ENCODE measurements around the gene STK4. TPM values are rescaled to one million over a fixed set of nuclear protein-coding genes. Genes with fewer than 3 reads are reported as not detected.

STK4 gene
- total RNA-seq, 1 donor from 2014 or later = 9.3 TPM

DNA sequence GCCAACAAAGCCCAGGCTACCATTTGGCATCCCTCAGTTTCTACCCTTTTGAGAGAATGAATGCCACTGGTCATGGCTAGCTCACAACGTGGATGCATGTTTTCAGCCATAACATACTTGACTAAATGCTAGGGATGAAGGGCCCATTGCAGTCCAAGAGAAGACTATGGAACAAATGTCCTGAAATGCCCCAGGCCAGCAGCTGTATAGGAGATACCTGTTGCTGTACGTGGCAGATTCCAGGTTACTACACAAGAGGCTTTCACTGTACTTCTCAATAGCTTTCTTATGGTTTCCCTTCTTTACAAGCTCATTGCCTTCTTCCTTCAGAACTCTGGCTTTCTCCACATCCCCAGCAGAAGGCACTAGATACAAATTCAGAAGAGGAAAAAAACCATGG is 17.8 kb upstream of the STK4 start:
- intact Hi-C loops (cut with micrococcal nuclease) = no loop called here
- DNase-seq (no peak), ATAC-seq (no peak)

DNA sequence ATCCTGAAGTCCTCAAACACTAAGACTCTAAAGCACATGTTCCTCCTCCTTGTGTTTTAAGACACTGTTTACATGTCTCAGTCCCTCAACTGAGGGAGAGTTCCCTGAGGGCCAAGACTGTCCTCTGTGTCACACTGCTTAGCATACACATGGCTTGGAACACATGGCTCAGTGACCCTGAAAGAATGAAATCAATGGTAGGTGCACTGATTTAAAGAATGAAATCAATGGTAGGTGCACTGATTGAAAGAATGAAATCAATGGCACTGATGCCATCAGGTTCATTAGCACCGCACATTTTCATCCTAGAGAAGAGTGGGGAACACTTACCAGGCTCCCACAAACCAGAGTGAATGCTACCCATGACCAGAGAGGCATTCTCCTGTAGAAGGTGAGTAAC is 15.9 kb upstream of the STK4 start:
- intact Hi-C loops (cut with micrococcal nuclease) = no loop called here
- DNase-seq = no peak
- ATAC-seq = no peak

DNA sequence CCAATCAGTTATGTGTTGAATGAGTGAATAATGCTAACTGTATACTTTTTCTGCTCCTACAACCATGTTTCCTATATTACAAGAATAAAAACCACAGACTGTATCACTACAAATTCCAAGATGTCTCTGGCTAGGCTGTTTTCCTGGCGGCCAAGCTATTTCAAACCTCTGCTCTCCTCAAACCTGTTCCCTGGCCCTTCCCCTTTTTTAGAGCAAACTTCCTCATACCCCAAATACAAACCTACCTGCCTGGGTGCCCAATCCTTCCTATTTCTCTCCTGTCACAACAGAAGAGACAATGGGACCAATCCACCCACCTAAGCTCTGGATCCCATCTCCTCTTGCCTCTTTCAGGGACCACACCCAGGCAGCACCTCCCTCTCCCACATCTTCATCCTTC is 13.6 kb upstream of the STK4 start:
- ATAC-seq (no peak), DNase-seq (no peak)
- intact Hi-C loops (cut with micrococcal nuclease) = no loop called here

DNA sequence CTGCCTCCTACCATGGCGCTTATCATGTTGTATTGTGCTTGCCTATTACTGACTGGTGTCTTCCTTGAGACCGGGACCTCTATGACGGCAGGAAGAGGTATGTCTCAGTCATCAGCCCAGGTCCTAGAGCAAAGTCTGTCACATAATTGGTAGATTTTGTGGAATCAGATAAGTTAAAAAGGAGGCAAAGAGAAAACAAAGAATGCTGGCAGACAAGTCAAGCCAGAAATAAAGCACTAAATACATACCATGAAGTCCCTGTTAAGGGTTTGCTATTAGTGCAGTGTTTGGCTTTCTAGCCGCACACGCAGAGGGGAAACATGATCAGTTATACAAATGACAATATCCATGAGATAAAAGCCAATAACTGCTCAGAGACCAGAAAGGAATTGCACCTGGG is 12.1 kb upstream of the STK4 start:
- DNase-seq (no peak), ATAC-seq (no peak)
- intact Hi-C loops (cut with micrococcal nuclease) = no loop called here

DNA sequence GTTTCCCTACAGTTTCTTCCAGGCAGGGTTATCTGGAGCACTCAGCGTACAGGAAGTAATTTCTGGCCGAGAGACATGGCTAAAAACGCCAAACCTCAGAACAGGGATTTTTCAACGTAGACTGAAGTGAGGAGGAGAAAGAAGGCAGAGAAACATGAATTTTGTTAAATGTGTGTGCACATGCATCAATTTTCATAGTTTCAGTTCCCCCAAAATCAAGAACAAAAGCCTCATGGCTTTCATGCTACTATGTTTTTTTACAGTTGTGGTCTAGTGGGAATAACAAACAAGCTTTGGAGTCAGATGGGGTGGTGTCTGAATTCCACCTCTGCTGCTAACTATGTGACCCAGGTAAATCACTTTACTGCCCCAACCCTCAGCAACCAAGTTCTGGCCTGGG is 11.0 kb upstream of the STK4 start:
- intact Hi-C loops (cut with micrococcal nuclease) = no loop called here
- DNase-seq (no peak), ATAC-seq (no peak)

DNA sequence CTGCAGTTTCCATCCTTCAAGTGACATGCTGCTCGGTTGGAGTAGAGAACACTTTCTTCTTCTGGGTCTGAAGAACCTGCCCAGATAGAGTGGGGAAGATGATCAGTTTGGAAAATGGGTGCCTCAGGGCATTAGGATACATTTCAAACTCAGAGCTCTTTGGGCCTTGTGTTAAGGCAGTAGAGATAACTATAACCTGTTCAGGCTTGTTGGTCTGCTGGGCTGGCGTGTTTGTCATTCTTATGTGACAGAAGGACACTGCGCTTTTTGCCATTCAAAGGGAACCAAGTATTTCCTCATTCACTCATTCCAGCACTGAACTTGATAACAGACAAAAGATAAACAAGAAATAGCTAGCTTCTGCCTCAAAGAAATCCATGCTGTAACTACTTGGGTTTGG is 9.9 kb upstream of the STK4 start:
- intact Hi-C loops (cut with micrococcal nuclease) = no loop called here
- ATAC-seq (no peak), DNase-seq (no peak)

DNA sequence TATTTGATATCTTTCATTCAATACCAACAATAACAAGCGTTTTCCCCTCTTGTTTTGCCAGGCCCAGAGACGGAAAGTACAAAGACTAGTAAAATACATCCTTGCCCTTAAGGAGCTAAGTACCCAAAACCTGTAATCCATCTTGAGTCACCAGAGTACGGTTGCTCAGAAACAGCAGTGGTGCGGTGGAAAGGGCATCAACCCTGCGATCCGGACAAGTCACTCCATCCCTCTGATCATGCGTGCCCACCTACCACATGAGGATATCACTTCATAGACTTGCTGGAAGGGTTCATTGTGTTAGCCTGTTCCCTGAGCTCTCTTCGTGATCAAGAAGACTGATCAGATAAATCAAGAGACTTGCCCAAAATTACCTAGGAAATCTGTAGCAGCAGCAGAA is 8.0 kb upstream of the STK4 start:
- intact Hi-C loops (cut with micrococcal nuclease) = no loop called here
- ATAC-seq (no peak), DNase-seq (no peak)

DNA sequence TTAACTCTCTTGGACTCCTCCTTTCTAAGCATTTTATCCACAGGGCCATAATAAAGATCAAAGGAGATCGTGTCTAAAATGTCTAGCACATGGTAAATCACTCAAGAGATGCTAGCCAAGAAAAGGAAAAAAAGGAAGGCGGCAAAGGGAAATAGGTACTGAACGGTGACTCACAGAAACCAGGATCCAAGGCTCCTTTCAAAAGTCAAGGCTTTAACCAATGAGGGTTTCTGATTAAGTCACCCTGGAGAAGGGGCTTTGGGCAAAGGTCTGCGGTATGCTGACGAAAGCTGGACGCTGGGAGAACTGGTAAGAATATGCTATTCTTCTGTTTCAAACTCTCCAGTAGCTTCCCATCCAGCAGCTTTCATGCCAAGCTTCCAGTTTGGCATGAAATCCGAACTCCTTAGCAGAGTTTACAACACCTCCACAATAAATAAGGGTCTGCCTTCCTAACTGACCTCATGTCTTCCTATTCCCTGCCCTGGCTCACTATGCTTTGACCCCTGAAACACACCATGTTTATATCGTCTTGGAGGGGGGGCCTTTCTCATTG is 7.2 kb upstream of the STK4 start:
- ATAC-seq = no peak
- no peak for DNase-seq
- intact Hi-C loops (cut with micrococcal nuclease) = no loop called here

DNA sequence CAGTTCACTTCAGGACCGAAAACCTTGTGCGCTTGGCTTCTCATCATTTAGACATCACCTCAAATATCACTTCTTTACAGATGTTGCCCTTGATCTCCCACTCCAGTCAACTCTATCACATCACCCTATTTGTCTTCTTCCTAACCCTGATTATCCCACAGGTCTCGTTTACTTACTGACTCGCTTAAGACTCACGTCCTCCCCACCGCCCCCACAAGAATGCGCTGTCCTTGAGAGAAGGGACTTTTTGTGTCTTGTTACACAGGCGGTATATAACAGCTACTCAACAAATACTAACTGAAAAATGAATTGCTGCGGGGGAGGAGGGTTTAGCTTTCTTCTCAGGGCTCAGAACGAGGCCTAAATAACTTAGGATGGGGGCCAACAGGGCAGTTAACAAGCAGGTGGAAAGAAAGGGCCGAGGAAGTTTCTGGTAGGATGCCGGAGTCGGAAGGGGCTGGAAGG is 6.6 kb upstream of the STK4 start:
- intact Hi-C loops (cut with micrococcal nuclease) = no loop called here
- DNase-seq (no peak), ATAC-seq (peak; percentile 38)

DNA sequence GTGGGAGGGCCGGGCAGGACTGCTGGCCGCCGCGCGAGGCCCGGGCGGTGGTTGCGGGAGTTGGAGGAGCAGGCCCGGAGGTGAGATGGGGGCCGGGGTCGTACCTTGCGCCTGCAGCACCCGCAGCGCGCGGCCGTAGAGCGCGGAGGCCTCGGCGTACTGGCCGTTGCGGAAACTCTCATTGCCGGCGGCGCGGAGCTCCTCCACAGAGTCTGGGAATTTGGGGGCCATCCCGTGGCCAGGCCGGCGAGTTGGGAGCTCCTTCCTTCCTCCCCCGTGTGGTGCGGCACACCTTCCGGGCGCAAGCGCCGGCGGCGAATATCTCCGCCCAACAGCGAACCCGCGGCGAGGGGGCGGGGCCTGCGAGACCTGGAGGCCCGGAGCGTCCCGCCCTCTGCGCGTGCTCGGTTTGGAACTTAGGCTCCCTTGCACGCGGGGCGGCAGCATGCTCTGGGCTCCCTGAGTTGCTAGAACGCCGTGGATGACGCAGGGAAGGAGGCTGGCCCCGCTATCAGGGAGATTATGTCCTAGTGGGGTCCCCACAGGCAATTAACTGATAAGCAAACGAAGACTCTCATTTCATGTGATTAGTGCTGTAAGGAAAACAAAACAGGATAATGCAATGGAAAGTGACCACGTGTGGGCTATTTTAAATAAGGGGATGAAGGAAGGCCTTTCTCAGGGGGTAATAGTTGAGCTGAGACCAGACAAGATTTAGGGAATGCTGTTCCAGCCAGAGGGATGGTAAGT is 6.0 kb upstream of the STK4 start, which contains the start of gene TOMM34:
Gene TOMM34, minus strand, starts transcription at position 295 of the 750 bp plus-strand sequence. Its CDS starts 64 bp downstream, at position 231.
- intact Hi-C loops (cut with micrococcal nuclease) = no loop called here
- DNase-seq = peak; percentile 99
- peak; percentile 99 for ATAC-seq

DNA sequence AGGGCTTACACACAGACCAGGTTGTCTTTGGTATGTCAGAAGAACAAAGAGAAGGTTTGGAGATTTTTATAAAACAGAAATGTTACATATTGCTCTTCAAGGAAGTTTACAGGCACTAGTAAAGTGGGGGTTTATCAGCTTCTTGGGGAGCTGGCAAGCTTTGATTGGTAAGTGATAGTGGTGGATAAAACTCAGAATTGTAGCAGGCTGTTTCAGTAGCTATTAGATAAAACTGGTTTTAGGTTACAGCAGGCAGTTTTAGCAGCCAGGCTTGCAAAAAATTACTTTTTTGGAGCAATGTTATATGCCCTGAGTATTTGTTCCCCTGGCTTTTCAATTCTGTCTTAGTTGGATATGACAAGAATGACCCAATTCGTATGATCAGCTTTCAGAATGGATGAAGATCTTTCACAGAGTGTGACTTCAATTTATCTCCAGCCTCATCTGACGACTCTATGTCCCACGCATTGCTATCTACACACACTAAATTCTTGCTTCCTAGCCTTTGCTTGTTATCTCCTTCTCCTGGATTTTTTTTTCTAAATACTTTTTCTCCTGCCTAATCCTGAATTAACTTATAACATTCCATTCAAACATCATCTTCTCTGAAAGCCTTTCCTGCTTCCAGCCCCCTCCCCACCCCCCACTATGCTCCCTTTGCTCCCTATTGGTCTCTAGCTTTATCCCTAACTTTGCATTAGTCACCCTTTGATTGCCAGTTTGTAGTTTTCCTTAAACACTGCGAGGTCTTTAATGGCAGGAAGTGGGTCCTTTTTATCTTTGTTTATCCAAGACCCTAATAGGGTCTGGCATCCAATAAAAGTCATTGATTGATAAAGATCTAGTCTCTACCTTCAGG is 5.1 kb upstream of the STK4 start:
- intact Hi-C loops (cut with micrococcal nuclease) = no loop called here
- DNase-seq (no peak), ATAC-seq (no peak)

DNA sequence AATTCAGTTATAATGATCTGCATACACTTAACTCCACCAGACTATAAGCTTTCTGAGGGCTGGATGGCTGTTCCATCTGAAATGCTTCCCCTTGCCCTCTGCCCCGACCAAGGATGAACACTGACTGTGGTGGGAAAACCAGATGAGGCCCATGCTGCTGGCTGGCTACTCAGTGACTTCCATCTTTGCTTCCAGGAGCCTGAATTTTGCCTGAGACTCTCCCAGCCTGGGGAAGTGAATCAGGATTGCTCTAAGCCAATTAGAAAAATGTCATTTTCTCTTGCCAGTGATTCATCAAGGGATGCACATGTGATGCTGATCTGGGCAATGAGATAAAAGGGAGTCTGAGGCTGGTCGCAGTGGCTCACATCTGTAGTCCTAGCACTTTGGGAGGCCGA is 4.4 kb upstream of the STK4 start:
- ATAC-seq = no peak

DNA sequence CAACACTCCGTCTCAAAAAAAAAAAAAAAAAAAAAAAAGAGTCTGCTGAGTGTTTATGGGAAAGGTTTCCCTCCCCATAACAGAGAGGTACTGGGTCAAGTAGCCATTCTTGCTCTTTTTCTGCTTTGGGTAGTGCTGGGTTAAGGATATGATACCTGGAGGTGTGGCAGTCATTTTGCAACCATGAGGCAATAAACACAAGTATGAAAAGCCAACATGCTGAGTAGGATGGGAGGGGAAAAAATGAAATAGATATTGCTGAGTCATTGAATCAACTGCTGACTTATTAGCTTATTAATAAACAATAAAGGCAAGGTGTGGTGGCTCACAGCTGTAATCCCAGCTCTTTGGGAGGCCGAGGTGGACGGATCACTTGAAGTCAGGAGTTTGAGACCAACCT is 3.8 kb upstream of the STK4 start:
- ATAC-seq (no peak), DNase-seq (no peak)
- intact Hi-C loops (cut with micrococcal nuclease) = no loop called here

More for the DNA sequence above, 4.4 kb upstream of the STK4 start:
- DNase-seq = no peak
- intact Hi-C loops (cut with micrococcal nuclease) = no loop called here

DNA sequence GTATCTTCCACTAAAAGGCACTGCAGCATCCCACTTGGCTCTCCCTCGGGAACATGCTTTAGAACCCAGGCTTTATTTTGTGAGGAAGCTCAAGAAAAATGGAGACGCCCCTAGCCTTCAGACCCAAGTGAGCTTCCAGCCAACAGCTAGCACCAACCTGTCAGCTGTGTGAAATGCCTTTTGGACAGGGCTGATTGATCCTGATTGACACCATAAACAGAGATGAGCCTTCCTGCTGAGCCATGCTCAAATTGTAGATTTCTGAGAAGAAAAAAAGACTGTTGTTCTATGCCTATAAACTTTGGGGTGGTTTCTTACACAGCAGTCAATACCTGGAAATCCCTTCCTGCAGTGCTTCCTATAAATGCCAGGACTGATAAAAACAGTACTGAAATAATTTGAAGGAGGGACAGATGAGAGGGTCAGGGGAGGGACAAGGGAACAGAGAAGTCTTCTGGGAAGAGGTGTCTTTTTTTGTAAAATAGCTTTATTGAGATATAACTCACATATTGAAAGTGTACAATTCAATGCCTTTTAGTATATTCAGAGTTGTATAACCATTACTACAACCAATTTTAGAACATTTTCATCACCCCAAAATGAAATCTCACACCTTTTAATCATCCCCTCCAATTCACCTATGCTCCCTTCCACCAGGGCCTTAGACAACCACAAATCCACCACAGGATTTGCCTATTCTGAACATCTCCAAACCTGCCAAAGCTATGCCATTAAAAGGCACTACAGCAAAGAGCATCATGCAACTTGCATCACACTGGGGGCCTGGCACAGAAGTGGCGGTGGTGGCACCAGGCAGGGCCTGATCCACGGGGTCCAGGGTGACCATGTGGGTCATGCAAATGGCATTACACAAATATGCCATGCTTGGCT is 2.7 kb upstream of the STK4 start:
- intact Hi-C loops (cut with micrococcal nuclease) = no loop called here

DNA sequence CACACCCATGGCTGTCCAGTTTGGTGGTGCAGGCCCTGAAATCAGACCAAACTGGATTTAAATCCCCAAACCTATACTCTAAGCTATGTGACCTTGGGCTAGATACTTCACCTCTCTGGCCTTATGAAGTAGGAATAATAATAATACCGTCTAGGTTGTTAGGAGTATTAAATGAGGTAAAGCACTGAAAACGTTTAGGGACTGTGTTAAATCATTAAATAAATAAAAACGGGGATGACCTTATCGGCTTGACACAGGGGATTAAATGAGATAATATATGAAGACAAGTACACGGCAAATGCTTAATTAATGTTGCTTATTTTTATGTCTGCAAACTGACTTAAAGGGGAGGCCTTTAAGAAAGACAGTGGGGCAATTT is 672 bp upstream of the STK4 start:
- no peak for ATAC-seq
- DNase-seq = no peak
- intact Hi-C loops (cut with micrococcal nuclease) = no loop called here

More for the DNA sequence above, 2.7 kb upstream of the STK4 start:
- DNase-seq (no peak), ATAC-seq (no peak)

DNA sequence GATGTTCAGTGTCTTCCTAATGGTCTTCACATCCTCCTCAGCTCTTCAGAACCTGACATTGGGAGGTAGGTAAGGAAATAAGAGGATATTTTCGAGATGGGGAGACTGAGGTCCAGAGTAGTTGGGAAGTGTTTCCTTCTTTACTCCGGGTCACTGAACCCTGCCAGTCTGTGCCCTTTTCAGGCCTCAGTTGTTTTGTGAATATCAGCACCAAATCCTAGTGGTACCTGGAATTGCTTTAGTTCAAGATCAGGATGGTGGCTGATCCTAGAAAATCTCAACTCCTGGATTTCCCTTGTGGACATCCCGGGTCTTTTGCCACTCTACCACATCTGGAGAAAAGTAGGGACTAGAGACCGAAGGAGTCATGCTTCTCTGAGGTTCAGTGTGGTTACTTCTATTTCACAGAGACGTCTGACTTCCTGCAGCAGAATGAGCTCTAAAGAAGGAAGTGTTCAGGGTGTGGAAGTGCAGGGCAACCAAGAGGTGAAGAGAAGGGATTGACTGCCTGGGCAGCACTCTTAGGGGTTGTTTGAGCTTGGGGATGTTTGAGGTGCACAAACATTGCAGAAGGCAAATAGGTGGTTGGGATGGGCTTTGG is 995 bp downstream of the STK4 start:
- DNase-seq = no peak
- intact Hi-C loops (cut with micrococcal nuclease) = no loop called here
- peak; percentile 18 for ATAC-seq

DNA sequence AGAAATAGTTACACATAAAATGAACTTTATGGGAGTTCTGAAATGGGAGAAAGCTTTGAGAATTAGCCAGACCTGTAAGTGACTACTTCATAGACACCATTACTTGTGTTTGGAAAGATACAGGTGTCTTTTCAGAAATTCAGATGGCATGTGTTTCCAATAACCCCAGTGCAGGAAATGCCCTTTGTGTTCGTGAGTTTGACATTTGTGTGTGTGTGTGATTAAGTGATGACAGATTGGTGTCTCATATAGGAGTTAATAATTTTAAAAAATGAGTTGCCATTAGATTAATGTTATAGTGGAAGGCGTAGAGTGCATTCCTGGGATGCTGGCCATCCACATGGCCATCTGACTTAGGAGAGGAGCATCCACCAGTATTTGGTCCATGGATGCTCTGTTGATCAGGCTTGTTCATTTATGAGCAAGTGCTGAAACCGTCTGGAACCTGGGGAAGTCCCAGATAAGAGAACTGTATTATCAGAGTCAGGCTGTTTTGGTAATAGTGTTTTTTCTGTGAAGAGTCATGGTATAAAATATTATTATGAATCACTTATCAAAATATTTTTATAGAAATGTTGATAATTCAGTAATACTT is 3.1 kb downstream of the STK4 start:
- intact Hi-C loops (cut with micrococcal nuclease) = no loop called here
- ATAC-seq (no peak), DNase-seq (no peak)

DNA sequence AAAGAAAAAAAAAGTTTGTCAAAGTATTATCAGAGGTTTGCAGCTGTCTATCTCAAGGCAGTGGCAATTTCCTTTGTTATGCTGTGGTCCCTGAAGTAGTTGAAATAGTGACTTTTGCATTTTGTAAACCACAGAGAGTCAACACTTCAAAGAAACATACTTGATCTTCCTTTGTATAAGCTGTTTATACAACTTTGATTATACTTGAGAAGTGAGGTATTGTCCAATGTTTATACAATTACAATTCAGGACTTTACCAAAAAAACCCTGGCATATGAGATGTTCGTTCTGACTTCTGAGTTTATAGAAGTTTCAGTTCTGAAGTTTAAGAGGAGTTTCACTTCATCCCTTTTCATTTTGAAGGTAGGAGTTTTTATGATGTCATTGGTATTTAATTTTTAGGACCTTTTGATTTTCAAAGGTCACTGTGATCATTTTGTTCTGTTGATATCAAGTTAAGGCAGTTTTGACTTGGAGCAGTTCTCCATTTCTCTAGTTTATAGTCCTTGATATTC is 4.0 kb downstream of the STK4 start:
- DNase-seq = no peak
- ATAC-seq = no peak
- intact Hi-C loops (cut with micrococcal nuclease) = no loop called here

Data from left ventricle myocardium superior (tissue), 1 donor.